Neural crest cell (in vitro differentiated cells): ENCODE results near the gene TSPAN18. TPM values are rescaled to one million over a fixed set of nuclear protein-coding genes. Genes with fewer than 3 reads are reported as not detected.

Experiments
- DNase-seq: peaks from one replicate; pipeline ENCODE4 v3.0.0; 2021; ENCODE audit warnings: low read depth, mixed read lengths, low spot score
- H3K27ac Mint-ChIP-seq: one replicate; pipeline ENCODE4 v1.8.0; 2021; ENCODE audit warnings: mild to moderate bottlenecking, mixed read lengths; ENCODE audit not compliant: unreplicated experiment
- H3K27me3 Mint-ChIP-seq: 2 replicates; pipeline ENCODE4 v1.8.0; 2021; ENCODE audit warnings: low read depth, mild to moderate bottlenecking, mixed read lengths
- H3K36me3 Mint-ChIP-seq: 2 replicates; pipeline ENCODE4 v1.8.0; 2021; ENCODE audit warnings: low read depth, mild to moderate bottlenecking, mixed read lengths
- H3K4me1 Mint-ChIP-seq: 2 replicates; pipeline ENCODE4 v1.8.0; 2021; ENCODE audit warnings: mixed read lengths
- H3K4me3 Mint-ChIP-seq: one replicate; pipeline ENCODE4 v1.8.0; 2021; ENCODE audit warnings: mild to moderate bottlenecking, mixed read lengths
- H3K9me3 Mint-ChIP-seq: 2 replicates; pipeline ENCODE4 v1.8.0; 2021; ENCODE audit warnings: mixed read lengths
- CTCF ChIP-seq: fragments of 200-600 bp; sonication (generic); conservative IDR thresholded peaks from 2 replicates; pipeline ENCODE4 v1.5.0; 2021; ENCODE audit warnings: antibody characterized with exemption, mild to moderate bottlenecking
- total RNA-seq: library from RNA; stranded (reverse); gene quantifications from 2 replicates; pipeline ENCODE4 v1.2.1, GENCODE V29; 2021

The TSPAN18 gene
- total RNA-seq, 1 donor from 2014 or later, result 125 TPM

GRCh38 chr11:44954051-44954906, 227.5 kb downstream of the TSPAN18 start:
- Mint-ChIP-seq H3K27me3 (peaks cover 40% of the 10 kb centered on the region), H3K4me3 (peak overlapping the region; percentile 74), H3K36me3 (no peaks in the 10 kb centered on the region), H3K27ac (no peak overlapping the region), H3K4me1 (peaks cover 52% of the 10 kb centered on the region), H3K9me3 (no peaks in the 10 kb centered on the region)
- DNase-seq, result no peak
- no peak for TF ChIP-seq CTCF

GRCh38 chr11:44955015-44955738, 228.4 kb downstream of the TSPAN18 start:
- no peaks in the 10 kb centered on the region for H3K36me3 Mint-ChIP-seq
- H3K9me3 Mint-ChIP-seq, result no peaks in the 10 kb centered on the region
- peak overlapping the region; percentile 16 for H3K4me3 Mint-ChIP-seq
- DNase-seq, result no peak
- peaks cover 61% of the 10 kb centered on the region for H3K4me1 Mint-ChIP-seq
- TF ChIP-seq CTCF, result no peak
- H3K27ac Mint-ChIP-seq, result no peak overlapping the region
- peaks cover 45% of the 10 kb centered on the region for H3K27me3 Mint-ChIP-seq

GRCh38 chr11:44957040-44957515, 230.3 kb downstream of the TSPAN18 start:
- TF ChIP-seq CTCF, result no peak
- H3K4me3 Mint-ChIP-seq, result peak overlapping the region; percentile 74
- DNase-seq, result peak; percentile 38
- H3K9me3 Mint-ChIP-seq, result no peaks in the 10 kb centered on the region
- H3K27me3 Mint-ChIP-seq, result peaks cover 43% of the 10 kb centered on the region
- no peaks in the 10 kb centered on the region for H3K36me3 Mint-ChIP-seq
- peaks cover 71% of the 10 kb centered on the region for H3K4me1 Mint-ChIP-seq
- H3K27ac Mint-ChIP-seq, result no peak overlapping the region

GRCh38 chr11:44957776-44958564, 231.2 kb downstream of the TSPAN18 start:
- Mint-ChIP-seq H3K36me3 (no peaks in the 10 kb centered on the region), H3K27ac (no peak overlapping the region), H3K9me3 (no peaks in the 10 kb centered on the region), H3K27me3 (peaks cover 43% of the 10 kb centered on the region), H3K4me3 (no peak overlapping the region), H3K4me1 (peaks cover 80% of the 10 kb centered on the region)
- no peak for DNase-seq
- no peak for TF ChIP-seq CTCF

GRCh38 chr11:44959064-44959463, 232.3 kb downstream of the TSPAN18 start:
- no peak overlapping the region for H3K27ac Mint-ChIP-seq

More at GRCh38 chr11:44959064-44959463, 232.3 kb downstream of the TSPAN18 start:
- H3K4me3 Mint-ChIP-seq, result peak overlapping the region; percentile 36
- no peak for DNase-seq
- H3K9me3 Mint-ChIP-seq, result no peaks in the 10 kb centered on the region
- no peak for TF ChIP-seq CTCF
- peaks cover 81% of the 10 kb centered on the region for H3K4me1 Mint-ChIP-seq
- peaks cover 43% of the 10 kb centered on the region for H3K27me3 Mint-ChIP-seq
- H3K36me3 Mint-ChIP-seq, result no peaks in the 10 kb centered on the region
